ENCODE results near the gene PNPLA5.

DNA sequence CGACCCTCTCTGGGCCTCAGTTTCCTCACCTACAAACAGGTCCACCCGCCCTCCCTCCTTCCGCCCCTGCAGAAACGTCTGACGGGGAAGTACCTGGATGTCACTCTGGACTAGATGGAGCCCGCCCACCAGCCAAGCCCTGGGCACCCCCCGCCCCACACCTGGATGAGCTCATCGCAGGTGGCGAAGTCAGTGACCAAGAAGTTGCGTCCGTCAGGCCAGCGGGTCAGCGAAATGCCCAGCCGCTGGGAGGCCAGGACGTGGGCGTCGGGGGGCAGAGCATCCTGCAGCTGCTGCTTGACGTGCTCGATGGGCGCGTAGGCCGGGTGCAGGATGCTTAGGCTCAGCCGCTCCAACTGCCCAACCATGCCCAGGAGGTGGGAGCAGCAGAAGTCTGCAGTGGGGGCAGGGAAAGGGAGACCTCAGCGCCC, 897 bp downstream of the PNPLA5 start:
- TF ChIP-seq, protein P1, sequence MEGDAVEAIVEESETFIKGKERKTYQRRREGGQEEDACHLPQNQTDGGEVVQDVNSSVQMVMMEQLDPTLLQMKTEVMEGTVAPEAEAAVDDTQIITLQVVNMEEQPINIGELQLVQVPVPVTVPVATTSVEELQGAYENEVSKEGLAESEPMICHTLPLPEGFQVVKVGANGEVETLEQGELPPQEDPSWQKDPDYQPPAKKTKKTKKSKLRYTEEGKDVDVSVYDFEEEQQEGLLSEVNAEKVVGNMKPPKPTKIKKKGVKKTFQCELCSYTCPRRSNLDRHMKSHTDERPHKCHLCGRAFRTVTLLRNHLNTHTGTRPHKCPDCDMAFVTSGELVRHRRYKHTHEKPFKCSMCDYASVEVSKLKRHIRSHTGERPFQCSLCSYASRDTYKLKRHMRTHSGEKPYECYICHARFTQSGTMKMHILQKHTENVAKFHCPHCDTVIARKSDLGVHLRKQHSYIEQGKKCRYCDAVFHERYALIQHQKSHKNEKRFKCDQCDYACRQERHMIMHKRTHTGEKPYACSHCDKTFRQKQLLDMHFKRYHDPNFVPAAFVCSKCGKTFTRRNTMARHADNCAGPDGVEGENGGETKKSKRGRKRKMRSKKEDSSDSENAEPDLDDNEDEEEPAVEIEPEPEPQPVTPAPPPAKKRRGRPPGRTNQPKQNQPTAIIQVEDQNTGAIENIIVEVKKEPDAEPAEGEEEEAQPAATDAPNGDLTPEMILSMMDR (conservative IDR thresholded peaks at IDR 0.05), result no peak
- no peak for TF ChIP-seq EZH2 (IDR thresholded peaks at IDR 0.05; ENCODE audit: low read depth)
